GM23248 (cell line): Measurements from ENCODE around the gene YTHDF2. TPM values are rescaled to one million over a fixed set of nuclear protein-coding genes. Genes with fewer than 3 reads are reported as not detected.

ENCODE experiments used
- DNase-seq: peaks from one replicate; pipeline ENCODE4 v3.0.0-alpha.2; 2015
- H2AFZ ChIP-seq: fragments of 200-600 bp; sonication (generic); 2 replicates; pipeline ENCODE4 v1.6.1; 2016; ENCODE audit warnings: antibody characterized with exemption
- H3F3A ChIP-seq: fragments of 200-600 bp; sonication (generic); 2 replicates; pipeline ENCODE4 v1.6.1; 2016; ENCODE audit warnings: mild to moderate bottlenecking, antibody characterized with exemption, mixed run types; ENCODE audit not compliant: insufficient read depth
- H3K27ac ChIP-seq: fragments of 200-600 bp; sonication (generic); 2 replicates; pipeline ENCODE4 v1.5.1; 2016; ENCODE audit warnings: mild to moderate bottlenecking
- H3K27me3 ChIP-seq: fragments of 200-600 bp; sonication (generic); replicated peaks from 2 replicates; pipeline ENCODE4 v1.6.1; 2016; ENCODE audit warnings: mild to moderate bottlenecking; ENCODE audit not compliant: insufficient read depth
- H3K36me3 ChIP-seq: fragments of 200-600 bp; sonication (generic); 2 replicates; pipeline ENCODE4 v1.6.1; 2016; ENCODE audit warnings: low read depth, mild to moderate bottlenecking
- H3K4me1 ChIP-seq: fragments of 200-600 bp; sonication (generic); 2 replicates; pipeline ENCODE4 v1.6.1; 2016; ENCODE audit warnings: mild to moderate bottlenecking; ENCODE audit not compliant: insufficient read depth
- H3K4me2 ChIP-seq: fragments of 200-600 bp; sonication (generic); one replicate; pipeline ENCODE4 v1.6.1; 2016; ENCODE audit warnings: mild to moderate bottlenecking; ENCODE audit not compliant: unreplicated experiment
- H3K4me3 ChIP-seq: fragments of 200-600 bp; sonication (generic); 2 replicates; pipeline ENCODE4 v1.5.1; 2016; ENCODE audit warnings: mild to moderate bottlenecking
- H3K79me2 ChIP-seq: fragments of 200-600 bp; sonication (generic); 2 replicates; pipeline ENCODE4 v1.6.1; 2016; ENCODE audit warnings: mild to moderate bottlenecking; ENCODE audit not compliant: insufficient read depth
- H3K9ac ChIP-seq: fragments of 200-600 bp; sonication (generic); 2 replicates; pipeline ENCODE4 v1.6.1; 2016; ENCODE audit warnings: mild to moderate bottlenecking
- H3K9me2 ChIP-seq: fragments of 200-600 bp; sonication (generic); 2 replicates; pipeline ENCODE4 v1.6.1; 2016; ENCODE audit warnings: mixed run types, mild to moderate bottlenecking, moderate library complexity; ENCODE audit not compliant: insufficient read depth
- H3K9me3 ChIP-seq: fragments of 200-600 bp; sonication (generic); one replicate; pipeline ENCODE4 v1.6.1; 2017; ENCODE audit warnings: low read depth
- H4K20me1 ChIP-seq: fragments of 200-600 bp; sonication (generic); 2 replicates; pipeline ENCODE4 v1.6.0; 2016; ENCODE audit not compliant: insufficient read depth
- EZH2 ChIP-seq: fragments of 200-600 bp; sonication (generic); IDR thresholded peaks from 2 replicates; pipeline ENCODE4 v1.6.1; 2018; ENCODE audit warnings: antibody characterized with exemption, mild to moderate bottlenecking; ENCODE audit not compliant: insufficient read depth, poor library complexity, severe bottlenecking
- EZH2phosphoT487 ChIP-seq: fragments of 200-600 bp; sonication (generic); IDR thresholded peaks from 2 replicates; pipeline ENCODE4 v1.6.1; 2018; ENCODE audit warnings: antibody characterized with exemption, moderate library complexity, mild to moderate bottlenecking, low read depth; ENCODE audit not compliant: insufficient read depth
- WGBS, 2 experiments: methylation state at CpG; one replicate each; pipeline ENCODE4 v1.1.6; 2015 to 2017; ENCODE audit warnings: low lambda C conversion rate in 2 of 2, low coverage in 1 of 2; ENCODE audit errors: missing lambda C conversion rate in 2 of 2; 5-methylcytosine and 5-hydroxymethylcytosine counted together
- in situ Hi-C: fragments of 300-500 bp; cut with MboI; formaldehyde crosslinking; loops from 2 replicates; pipeline ENCODE4 v1.15.0; 2020
- polyA plus RNA-seq: library from polyadenylated mRNA; unstranded; fragments of >200 nt; fragmentation: Nextera tagmentation; extraction: Ambion mirVana; gene quantifications from 2 replicates; pipeline ENCODE4 v1.2.1, GENCODE V29; 2016
- total RNA-seq: library from RNA; depleted of rRNA; stranded (reverse); fragments of >200 nt; shearing (Covaris generic); gene quantifications from 2 replicates; pipeline ENCODE4 v1.2.3, GENCODE V29; 2014

The YTHDF2 gene
- total and polyA plus RNA-seq, 2 experiments from 2014 or later, result 51.9 to 80.2 TPM

DNA sequence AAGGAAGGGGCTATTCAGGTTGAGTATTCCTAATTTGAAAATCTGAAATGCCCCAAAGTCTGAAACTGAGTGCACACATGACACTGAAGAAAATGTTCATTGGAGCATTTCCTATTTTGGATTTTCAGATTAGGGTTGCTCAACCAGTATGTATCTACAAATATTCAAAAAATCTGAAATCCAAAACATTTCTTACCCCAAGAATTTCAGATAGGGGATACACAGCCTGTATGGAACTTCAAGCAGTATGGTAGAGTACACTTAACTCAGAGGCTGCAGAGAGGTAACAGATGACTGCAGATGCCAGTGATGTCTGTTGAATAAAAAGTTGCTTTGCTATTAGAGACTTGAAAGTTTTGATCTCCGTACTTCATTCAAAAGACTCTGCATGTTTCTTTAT lies 19.0 kb downstream of the YTHDF2 start:
- Histone ChIP-seq H2AFZ (no peak overlapping the region), H3K27me3 (no peaks in the 10 kb centered on the region), H3K4me2 (peak overlapping the region; percentile 50), H3K79me2 (peaks cover 100% of the 10 kb centered on the region), H3K4me3 (peak overlapping the region; percentile 16; the same call in 1 of the 2 replicates), H3K27ac (no peak overlapping the region), H3K9ac (peak overlapping the region; percentile 6; the same call in 1 of the 2 replicates), H3K4me1 (peaks cover 37% of the 10 kb centered on the region), H3K36me3 (peaks cover 16% of the 10 kb centered on the region), H4K20me1 (peaks cover 54% of the 10 kb centered on the region), H3K9me3 (no peaks in the 10 kb centered on the region), H3K9me2 (no peaks in the 10 kb centered on the region), H3F3A (peaks cover 22% of the 10 kb centered on the region)
- TF ChIP-seq EZH2phosphoT487 (no peak), EZH2 (no peak)
- in situ Hi-C loops, result no loop called here
- DNase-seq, result no peak
- WGBS, 2 experiments, result 59 to 69% methylated on average over 1 of the region's 1 CpG

DNA sequence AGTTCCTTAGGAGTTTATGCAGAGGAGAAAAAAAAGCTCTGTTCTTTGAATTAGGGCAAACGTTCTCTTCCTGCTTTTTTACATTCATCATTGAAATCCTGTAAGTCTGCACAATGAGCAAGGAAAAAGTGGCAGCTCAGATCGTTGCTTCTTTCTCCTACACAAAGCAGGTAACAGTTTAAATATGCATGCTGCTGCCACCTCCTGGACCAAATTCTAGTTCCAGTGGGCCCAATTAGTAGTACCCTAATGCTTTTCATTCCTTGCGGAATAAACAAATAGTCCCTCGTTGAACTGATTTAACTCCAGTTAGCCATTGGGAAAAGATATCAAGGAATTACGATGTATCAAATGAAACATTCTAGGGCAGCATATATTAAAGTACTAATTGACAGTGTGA lies 20.1 kb downstream of the YTHDF2 start:
- peaks cover 49% of the 10 kb centered on the region for H4K20me1 ChIP-seq
- peaks cover 15% of the 10 kb centered on the region for H3K36me3 ChIP-seq
- no peak overlapping the region for H3K9ac ChIP-seq
- no peak for DNase-seq
- in situ Hi-C loops, result no loop called here
- H3K27me3 ChIP-seq, result no peaks in the 10 kb centered on the region
- no peak overlapping the region for H3K4me3 ChIP-seq
- H3K79me2 ChIP-seq, result peaks cover 100% of the 10 kb centered on the region
- no peak overlapping the region for H2AFZ ChIP-seq
- TF ChIP-seq EZH2 (no peak), EZH2phosphoT487 (no peak)
- peaks cover 25% of the 10 kb centered on the region for H3K4me1 ChIP-seq
- no peak overlapping the region for H3K4me2 ChIP-seq
- 58 to 60% methylated on average over 5 of the region's 5 CpGs for WGBS, 2 experiments
- H3K27ac ChIP-seq, result no peak overlapping the region
- H3F3A ChIP-seq, result peaks cover 12% of the 10 kb centered on the region
- H3K9me2 ChIP-seq, result no peaks in the 10 kb centered on the region
- H3K9me3 ChIP-seq, result no peaks in the 10 kb centered on the region

DNA sequence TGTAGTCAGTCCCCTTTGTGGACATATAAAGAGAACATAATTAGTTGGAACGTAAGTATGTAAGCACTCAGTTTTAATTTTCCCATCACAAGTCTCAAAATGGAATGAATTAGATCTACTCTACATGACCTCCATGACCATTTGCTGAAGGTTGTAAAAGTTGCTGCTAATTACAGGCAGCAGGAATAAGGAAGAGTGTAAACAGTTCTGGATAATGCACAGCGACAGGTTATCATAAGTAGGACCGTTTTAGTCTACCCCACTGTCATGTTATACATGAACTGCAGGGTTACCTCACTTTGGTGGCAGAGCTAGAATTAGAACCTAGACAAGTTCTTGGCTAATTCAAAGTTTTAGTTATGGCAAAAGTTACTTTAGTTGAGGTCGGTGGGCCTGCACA lies 21.7 kb downstream of the YTHDF2 start:
- TF ChIP-seq EZH2, result no peak
- Histone ChIP-seq H3K4me2 (no peak overlapping the region), H2AFZ (no peak overlapping the region), H3K36me3 (peaks cover 13% of the 10 kb centered on the region), H3K27ac (no peak overlapping the region), H3F3A (peaks cover 8% of the 10 kb centered on the region), H3K4me3 (no peak overlapping the region), H3K9me2 (no peaks in the 10 kb centered on the region), H4K20me1 (peaks cover 40% of the 10 kb centered on the region; the same call in 1 of the 2 replicates), H3K4me1 (peaks cover 21% of the 10 kb centered on the region), H3K27me3 (no peaks in the 10 kb centered on the region), H3K9me3 (no peaks in the 10 kb centered on the region), H3K79me2 (peaks cover 100% of the 10 kb centered on the region), H3K9ac (no peak overlapping the region)
- in situ Hi-C loops, result no loop called here
- DNase-seq, result no peak
- 88 to 91% methylated on average over 4 of the region's 4 CpGs for WGBS, 2 experiments

DNA sequence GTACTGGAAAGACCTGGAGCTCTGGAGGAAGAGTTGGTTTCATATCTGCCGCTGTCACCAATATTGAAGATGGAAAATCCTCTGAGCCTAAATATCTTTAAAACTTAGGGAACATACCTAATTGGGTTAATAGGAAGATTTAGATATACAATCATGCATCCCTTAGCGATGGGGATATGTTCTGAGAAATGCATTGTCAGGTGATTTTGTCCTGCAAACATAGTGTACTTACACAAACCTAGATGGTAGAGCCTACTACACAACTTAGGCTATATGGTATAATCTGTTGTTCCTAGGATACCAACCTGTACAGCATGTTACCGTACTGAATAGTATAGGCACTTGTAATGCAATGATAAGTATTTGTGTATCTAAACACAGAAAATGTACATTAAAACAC lies 22.5 kb downstream of the YTHDF2 start:
- TF ChIP-seq EZH2phosphoT487 (no peak), EZH2 (no peak)
- in situ Hi-C loops, result no loop called here
- H3K27me3 ChIP-seq, result no peaks in the 10 kb centered on the region
- no peak overlapping the region for H3K4me3 ChIP-seq
- peaks cover 21% of the 10 kb centered on the region for H3K4me1 ChIP-seq
- DNase-seq, result no peak
- peaks cover 40% of the 10 kb centered on the region; the same call in 1 of the 2 replicates for H4K20me1 ChIP-seq
- peaks cover 13% of the 10 kb centered on the region for H3K36me3 ChIP-seq
- H3K9me2 ChIP-seq, result no peaks in the 10 kb centered on the region
- H2AFZ ChIP-seq, result no peak overlapping the region
- H3F3A ChIP-seq, result peaks cover 8% of the 10 kb centered on the region
- WGBS, 2 experiments, result 96 to 98% methylated on average over 3 of the region's 3 CpGs
- H3K9me3 ChIP-seq, result no peaks in the 10 kb centered on the region
- H3K4me2 ChIP-seq, result no peak overlapping the region
- H3K27ac ChIP-seq, result no peak overlapping the region
- H3K79me2 ChIP-seq, result peaks cover 100% of the 10 kb centered on the region
- no peak overlapping the region for H3K9ac ChIP-seq

DNA sequence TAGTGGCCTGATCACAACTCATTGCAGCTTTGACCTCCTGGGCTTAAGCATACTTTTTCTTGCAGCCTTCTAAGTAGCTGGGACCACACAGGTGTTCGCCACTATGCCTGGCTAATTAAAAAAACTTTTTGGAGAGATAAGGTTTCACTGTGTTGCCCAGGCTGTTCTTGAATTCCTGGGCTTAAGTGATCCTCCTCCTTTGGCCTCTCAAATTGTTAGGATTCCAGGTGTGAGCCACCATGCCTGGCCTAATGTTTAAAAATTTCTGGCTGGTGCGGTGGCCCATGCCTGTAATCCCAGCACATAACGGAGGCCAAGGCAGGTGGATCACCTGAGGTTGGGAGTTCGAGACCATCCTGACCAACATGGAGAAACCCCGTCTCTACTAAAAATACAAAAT lies 24.4 kb downstream of the YTHDF2 start:
- H3K4me2 ChIP-seq, result no peak overlapping the region
- no peak for TF ChIP-seq EZH2
- H3K9me3 ChIP-seq, result no peaks in the 10 kb centered on the region
- no peak overlapping the region for H2AFZ ChIP-seq
- H3K27me3 ChIP-seq, result no peaks in the 10 kb centered on the region
- WGBS, 2 experiments, result 98 to 100% methylated on average over 5 of the region's 5 CpGs
- DNase-seq, result no peak
- H3K9ac ChIP-seq, result no peak overlapping the region
- peaks cover 3% of the 10 kb centered on the region for H3K4me1 ChIP-seq
- H3F3A ChIP-seq, result no peaks in the 10 kb centered on the region; the same call in 1 of the 2 replicates
- in situ Hi-C loops, result no loop called here
- H4K20me1 ChIP-seq, result peaks cover 33% of the 10 kb centered on the region; the same call in 1 of the 2 replicates
- no peak overlapping the region for H3K4me3 ChIP-seq
- H3K36me3 ChIP-seq, result peaks cover 17% of the 10 kb centered on the region
- no peak overlapping the region for H3K27ac ChIP-seq
- peaks cover 100% of the 10 kb centered on the region for H3K79me2 ChIP-seq
- no peaks in the 10 kb centered on the region for H3K9me2 ChIP-seq
